HL-60/S4 treated with phorbol 12-myristate 13-acetate at 8.2 ng/mL for 4 days and 3 days (cell line): ENCODE data around the gene TMEM267.
"Not testable (repeated sequence)": the region's sequence is repeated elsewhere in the genome, so short reads cannot be mapped to it uniquely, and the experiment has no call there.

Source experiments
- in situ Hi-C: fragments of 300-500 bp; cut with MboI; formaldehyde crosslinking; loops from 2 replicates; pipeline ENCODE4 v1.15.0; 2022; ENCODE audit warnings: low sequenced_read_pairs

TMEM267 gene

DNA sequence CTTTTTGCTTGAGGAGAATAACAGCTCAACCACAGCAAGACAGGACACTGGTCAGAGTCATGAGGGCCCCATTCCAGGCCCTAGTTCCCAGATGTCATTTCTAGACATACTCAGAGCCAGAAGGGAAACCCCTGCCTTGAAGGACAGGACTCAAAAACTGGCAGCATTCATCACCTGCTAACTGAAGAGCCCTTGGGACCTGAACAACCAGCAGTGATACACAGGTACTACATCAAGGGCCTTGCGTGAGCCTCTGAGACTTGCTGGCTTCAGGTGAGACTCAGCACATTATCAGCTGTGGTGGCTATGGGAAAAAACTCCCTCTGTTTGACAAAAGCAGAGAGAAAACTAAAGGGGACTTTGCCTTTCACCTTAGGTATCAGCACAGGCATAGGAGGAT is 22.6 kb downstream of the TMEM267 start:
- in situ Hi-C loops: no loop called here

DNA sequence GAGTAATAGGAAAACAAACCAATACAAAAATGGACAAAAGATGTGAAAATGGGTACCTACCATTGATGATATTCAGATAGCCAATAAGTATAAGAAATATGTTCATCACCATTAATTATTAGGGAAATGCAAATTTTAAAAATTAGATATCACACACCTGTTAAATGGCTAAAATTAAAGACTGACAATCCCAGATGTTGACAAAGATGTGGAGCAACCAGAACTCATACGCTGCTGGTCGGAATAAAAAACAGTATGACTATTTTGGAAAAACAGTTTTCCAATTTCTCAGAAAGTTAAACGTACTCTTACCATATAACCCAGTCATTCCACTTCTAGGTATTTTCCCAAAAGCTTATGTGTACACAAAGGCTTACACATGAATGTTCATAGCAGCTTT is 27.1 kb downstream of the TMEM267 start:
- in situ Hi-C loops: no loop called here

DNA sequence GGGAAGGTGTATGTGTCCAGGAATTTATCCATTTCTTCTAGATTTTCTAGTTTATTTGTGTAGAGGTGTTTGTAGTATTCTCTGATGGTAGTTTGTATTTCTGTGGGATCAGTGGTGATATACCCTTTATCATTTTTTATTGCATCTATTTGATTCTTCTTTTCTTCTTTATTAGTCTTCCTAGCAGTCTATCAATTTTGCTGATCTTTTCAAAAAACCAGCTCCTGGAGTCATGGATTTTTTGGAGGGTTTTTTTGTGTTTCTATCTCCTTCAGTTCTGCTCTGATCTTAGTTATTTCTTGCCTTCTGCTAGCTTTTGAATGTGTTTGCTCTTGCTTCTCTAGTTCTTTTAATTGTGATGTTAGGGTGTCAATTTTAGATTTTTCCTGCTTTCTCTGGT is 42.1 kb downstream of the TMEM267 start:
- in situ Hi-C loops: not testable (repeated sequence)

DNA sequence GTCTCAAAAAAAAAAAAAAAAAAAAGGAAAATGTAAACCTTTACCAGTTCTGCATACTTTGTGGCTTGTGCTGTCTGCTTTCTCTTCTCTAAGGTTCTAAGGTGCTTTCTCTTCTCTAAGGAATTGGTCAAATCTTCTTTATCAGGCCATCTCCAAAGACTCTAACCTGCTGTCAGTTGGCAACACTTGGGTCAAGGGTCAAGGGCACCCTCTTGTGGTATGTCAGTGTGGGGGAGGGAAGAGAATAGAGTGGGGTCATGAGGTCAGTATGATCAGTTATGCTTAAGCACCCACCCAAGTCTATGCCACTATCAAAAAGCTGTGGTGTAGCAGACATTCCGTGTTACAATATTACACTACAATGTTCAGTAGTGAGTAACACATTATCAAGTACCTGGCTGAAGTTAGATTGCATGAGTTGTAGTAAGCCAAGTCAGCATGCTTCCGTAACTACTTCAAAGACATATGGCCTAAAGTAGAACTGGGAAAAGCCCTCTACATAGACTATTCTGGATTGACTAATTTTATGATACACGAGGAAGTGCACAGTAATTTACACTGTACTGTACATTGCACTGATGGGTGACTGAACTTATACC is 46.5 kb downstream of the TMEM267 start:
- in situ Hi-C loops: no loop called here

DNA sequence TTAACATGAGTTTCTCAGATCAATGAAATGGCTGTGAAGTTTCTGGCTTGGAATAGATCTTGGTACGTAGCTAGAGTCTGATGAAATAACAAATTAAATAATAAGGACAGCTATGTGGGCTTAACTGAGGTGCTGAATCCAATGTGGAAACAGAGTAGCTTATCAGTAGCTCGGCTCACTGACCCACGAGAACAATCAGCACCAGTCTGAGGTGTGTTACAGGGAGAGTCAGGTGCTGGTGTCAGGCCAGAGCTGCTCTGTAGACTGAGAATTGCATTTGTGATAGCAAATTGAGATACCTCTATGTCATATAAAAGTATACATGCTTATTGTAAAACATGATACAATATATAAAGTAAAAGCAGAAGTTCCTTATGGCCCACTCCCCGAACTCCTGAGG is 50.3 kb downstream of the TMEM267 start:
- in situ Hi-C loops: no loop called here

DNA sequence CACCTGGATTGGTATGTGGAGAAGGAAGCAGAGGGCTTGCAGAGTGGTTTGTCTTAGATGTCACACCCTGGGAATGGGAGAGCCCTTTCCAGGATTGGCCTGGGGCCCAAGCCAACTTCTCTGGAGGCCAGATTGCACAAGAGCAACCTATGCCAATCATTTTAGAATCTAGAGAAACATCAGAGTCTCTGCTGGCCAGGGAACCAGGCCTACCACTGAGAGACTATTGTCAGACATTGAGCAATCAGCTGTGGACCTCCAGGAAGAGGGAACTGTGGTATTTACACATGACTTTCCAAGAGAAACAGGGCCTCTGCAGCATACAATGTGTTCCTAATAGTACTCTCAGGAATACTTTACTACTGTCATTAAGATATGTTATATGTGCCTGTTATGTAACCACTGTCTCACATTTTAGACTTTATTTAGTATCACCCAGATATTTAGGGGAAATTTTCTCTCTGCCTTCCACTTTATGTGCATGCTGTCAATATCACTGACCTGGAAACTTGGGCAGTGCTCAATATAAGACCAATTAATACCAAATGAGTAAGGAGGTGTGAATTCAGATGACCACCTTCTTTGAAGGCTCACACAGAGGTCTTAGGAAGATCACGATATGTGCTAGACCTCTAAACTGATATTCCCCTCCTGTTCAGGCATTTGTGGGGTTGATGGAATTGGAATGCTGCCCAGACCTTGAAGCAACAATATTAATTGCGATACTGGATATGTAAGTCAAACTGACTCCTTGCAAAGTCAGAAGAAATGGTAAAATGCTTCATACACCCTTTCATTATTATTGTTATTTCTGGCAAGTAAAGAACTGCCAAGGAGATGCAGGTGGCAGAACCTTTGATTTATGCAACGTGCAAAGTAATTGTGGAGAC is 50.9 kb downstream of the TMEM267 start:
- in situ Hi-C loops: no loop called here

DNA sequence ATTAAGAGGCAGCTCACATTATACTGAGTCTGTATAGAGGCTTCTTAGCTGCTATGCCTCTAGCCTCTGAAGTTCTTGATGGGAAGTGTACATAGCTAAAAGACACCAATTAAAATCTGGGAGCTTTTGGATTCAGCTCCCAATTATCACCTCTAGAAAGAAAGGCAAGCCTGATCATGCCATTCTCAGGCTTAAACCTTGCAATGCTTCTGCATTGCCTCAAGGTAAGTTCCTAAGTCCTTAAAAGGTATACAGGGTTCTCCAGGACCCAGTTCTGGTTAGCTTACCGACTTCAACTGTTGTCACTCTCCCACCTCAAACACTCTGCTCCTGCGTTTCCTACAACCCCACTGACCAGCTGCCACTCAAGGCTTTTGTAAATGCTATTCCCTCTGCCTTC is 54.0 kb downstream of the TMEM267 start:
- in situ Hi-C loops: no loop called here

DNA sequence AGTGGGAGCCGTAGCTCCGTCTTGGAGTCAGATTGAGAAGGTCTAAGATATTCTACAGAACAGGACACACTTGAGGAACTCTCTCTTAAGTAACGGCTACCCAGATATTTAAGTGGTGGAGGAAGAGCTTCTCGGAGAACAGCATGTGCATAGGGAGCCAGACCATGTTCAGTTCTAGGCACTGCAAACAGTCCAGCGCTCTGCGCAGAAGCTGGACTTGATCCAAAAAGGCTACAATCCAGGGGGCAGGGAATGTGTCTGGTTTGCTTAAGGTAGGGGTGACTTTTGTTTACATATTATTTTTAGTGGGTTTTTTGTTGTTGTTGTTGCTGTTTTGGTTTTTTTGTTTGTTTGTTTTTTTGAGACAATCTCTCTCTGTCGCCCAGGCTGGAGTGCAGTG is 54.6 kb downstream of the TMEM267 start:
- in situ Hi-C loops: no loop called here

DNA sequence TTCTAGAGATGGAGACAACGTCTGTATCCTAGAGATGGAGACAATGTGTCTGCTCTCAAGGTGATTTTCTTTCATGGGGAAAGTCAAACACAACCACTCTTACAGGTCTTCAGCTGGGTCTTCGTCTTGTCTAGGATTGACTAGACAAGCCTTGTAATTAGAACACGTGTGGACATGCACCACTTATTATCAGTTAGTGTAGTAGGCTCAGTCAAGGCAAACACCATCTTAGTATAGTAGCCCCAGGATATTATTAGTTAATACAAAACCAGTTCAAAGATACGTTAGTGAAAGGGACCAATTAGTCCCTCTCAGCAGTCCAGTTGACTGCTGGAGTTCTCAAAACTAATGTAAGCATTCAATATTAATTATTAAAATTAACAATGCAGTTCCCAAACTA is 56.4 kb downstream of the TMEM267 start:
- in situ Hi-C loops: no loop called here

DNA sequence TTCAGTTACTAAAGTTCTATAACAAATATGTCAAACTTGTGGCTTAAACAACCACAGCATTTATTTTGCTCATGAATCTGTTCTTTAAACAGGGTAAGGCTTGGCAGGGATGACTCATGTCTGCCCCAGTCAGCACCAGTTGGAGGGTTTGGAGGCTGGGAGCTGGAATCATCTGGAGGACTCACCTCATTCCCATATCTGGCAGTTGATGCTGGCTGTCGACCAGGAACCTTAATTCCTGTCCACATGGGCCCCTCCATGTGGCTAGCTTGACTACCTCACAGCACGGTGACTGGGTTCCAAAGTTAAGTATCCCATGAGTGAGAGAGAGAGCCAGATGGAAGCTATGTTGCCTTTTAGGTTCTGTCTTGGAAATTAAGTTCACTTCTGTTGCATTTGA is 57.7 kb downstream of the TMEM267 start:
- in situ Hi-C loops: no loop called here

DNA sequence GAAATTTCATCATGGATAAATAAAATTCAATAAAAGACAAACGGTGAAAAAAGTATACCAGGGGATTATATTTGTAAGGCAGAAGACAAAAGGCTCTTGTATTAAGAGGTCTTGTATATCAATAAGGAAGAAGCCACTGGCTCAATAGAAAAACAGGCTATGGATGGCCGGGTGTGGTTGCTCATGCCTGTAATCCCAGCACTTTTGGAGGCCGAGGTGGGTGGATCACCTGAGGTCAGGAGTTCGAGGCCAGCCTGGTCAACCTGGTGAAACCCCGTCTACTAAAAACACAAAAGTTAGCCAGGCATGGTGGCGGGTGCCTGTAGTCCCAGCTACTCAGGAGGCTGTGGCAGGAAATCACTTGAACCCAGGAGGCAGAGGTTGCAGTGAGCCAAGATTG is 60.6 kb downstream of the TMEM267 start:
- in situ Hi-C loops: not testable (repeated sequence)

DNA sequence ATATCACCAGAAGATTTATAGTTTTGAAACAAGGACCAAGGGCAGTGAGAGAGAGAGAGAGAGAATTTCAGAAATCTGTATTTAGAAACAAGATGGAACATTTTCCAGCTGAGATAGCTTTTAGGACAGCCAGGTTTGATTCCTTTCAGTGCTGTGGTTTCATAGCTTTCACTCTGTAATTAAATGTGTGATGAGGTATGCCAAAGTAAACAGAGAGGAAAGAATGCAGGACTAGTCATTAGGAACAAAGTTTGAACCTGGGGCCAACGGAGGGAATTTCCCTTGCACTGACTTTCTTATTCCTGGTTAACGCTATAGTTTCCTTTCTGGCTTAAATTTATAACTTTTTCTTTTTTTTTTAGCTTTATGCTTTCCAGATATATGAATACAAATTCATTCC is 61.5 kb downstream of the TMEM267 start:
- in situ Hi-C loops: no loop called here

DNA sequence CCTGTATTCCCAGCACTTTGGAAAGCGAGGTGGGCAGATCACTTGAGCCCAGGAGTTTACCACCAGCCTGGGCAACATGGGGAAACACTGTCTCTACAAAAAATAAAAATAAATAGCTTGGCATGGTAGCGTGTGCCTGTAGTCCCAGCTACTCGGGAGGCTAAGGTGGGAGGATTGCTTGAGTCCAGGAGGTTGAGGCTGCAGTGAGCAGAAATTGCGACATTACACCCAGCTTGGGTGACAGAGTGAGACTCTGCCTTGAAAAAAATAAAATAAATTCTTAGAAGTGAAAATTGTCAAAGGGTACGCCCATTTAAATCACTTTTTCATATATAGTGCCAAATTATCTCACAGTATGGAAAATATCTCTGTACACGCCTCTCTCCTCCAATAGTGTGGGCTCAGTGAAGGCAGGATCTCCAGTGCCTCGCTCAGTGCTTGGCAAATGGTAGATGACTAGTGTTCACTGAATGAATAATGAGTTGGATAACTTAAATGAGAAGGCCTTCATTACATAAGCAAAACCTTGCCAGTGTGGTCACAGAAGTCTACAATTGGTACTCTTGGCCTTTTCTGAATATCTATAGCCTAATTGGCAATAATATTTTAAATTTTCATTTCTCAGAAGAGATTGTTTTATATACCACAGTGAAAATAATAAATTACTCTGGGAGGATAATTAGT is 62.1 kb downstream of the TMEM267 start:
- in situ Hi-C loops: no loop called here

DNA sequence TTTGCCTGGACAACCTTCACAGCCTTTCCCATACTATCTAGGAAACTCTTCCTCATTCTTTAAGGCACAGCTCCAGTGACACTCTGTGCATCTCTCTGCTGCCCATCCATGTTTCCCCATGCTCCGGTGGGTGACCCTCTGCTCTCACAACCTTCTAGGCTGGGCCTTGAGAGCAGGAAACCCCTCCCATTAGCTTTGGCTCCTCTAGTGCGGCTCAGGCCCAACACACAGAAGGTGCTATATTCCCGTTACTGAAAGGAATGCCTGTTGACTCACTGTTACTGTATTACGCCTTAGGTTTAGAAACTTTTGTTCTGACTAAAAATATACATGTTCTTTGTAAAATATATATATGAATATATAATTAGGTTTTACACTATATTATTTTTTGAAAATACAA is 63.4 kb downstream of the TMEM267 start:
- in situ Hi-C loops: no loop called here

DNA sequence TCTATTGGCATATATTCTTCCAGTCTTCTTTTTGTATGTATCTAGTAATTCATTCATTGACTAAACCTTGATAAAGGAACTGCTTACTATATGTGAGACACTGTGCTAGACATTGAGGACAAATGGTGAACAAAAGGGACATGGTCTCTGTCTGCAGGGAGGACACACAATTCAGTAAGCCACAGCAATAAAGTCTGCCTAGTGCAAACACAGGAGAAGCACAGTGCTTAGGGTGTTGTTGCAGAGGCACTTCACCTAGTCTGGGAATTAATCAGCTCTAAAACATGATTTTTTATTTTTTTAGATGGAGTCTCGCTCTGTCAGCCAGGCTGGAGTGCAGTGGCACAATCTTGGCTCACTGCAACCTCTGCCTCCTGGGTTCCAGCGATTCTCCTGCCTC is 65.1 kb downstream of the TMEM267 start:
- in situ Hi-C loops: no loop called here

DNA sequence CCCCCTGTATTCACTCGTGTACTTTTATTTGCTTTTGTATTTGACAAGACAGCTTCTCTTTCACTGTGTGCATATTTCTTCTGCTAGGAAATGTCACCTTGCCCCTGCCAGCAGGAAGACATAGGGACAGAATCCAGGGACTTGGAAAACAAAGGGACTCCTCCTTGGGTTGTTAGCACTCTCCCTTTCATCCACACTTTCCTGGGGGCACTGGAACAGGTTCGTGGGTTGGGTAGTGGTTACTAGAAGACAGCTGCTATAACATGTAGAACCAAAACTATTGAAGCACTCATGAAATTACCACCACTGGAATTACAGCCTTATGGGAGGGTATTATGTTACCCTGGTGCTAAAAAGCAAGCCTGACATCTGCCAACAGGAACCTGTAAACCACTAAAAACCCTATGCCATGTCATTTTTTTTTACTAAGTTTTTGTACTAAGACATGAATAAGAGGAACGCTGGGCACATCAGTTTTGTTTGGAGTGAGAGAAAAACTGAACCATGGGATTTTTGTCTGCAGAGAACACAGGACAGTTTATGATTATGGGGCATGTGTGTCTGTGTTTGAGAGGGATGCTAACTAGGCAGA is 66.8 kb downstream of the TMEM267 start:
- in situ Hi-C loops: no loop called here

DNA sequence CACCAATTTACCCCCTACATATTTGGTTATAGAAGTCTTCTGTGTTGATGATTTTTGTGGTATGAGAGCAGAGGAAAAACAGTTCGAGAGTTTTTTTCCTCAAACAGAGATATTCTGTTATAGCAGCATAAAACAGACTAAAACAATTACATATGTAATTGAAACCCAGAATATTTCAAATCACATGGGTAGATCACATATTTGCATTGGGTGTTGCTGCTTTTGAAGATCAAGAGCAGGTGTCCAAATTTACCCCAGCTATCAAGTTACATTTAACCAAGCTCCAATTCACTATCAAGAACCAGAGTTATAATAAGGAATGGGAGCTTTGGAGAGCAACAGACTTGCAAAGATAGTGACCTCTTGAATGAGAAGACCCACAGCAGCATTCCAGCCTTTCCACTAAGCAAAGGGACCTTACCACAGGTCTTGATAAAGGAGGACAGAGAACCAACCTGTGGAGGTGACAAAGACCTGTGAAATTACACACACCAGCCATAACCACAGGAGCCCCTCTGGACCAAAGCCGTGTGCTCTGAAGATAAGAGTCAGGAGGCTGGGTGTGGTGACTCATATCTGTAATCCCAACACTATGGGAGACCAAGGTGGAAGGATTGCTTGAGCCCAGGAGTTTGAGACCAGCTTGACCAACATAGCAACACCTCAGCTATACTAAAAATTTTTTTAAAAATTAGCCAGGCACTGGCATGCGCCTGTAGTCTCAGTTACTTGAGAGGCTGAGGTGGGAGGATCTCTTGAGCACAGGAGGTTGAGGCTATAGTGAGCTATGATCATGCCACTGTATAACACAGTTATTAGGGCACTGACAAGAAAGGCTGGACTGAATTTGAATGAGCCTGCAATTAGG is 67.5 kb downstream of the TMEM267 start:
- in situ Hi-C loops: no loop called here

DNA sequence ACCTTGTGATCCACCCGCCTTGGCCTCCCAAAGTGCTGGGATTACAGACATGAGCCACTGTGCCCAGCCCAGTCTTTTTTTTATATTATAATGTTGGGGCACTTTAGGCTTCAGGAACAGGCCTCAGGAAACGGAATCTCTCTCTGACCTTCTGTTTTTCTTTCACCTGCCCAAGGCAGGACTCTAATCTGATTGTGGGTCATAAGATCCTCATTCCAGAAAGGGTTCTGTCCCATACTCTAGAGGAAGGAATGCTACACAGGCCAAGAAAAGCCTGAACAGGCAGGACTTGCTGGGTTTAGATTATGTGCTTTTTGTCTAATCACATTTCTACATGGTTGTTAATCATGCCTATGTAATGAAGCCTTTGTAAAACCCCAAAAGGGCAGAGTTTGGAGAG is 69.7 kb downstream of the TMEM267 start:
- in situ Hi-C loops: no loop called here

DNA sequence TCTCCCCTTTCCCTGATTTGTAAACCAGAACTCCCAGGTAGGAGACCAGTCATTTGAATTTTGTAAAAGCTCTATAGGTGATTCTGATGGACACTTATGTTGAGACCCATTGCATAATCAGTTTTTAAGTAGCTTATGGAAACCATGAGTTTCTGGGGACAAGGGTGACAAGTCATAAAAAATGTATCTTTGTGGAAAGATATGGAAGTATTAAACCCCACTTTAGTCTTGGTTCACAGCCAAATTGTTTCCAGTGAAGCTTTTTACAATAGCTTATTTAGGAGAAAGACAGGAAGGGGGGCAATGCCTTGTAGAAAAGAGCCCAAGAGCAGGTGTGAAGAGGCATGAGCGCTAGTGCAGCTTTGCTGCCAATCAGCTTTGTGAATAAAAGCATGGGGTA is 71.0 kb downstream of the TMEM267 start:
- in situ Hi-C loops: no loop called here

DNA sequence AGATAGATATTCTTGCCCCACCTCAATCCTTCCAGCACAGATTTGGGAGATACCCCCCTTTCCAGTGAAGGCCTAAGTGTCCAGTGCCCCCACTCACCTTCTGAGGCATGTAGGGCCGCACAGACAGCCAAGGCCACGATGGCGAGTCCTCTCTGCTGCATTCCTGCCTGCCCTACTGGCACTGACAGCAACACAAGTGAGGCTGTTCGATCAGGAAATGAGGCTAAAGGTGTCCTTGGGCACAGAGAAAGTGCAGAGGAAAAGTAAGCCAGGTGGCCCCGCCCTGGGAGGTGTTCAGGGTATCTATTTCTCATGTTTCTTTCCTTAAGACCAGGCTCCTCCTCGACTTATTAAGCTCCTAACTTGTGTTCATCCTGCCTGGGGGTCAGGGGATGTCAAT is 71.5 kb downstream of the TMEM267 start, which contains the start of gene CCL28:
Gene CCL28 (minus strand): TSS at position 236 of the 400 bp plus-strand sequence. CDS start 75 bp downstream, at position 161.
- in situ Hi-C loops: no loop called here

DNA sequence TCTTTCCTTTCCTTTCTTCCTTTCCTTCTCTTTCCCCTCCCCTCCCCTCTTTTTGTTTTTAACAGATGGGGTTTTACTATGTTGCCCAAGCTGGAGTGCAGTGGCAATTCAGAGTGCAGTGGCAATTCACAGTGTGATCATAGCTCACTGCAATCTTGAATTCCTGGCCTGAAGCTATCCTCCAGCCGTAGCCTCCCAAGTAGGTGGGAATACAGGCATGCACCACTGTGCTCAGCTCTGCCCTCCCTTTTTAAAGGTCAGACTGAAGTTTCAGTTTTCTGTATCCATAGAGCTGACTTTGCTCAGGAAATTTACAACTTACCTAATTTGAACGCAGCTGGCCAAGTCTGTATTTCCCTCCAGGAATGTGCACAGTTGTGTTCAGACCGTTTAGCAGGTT is 72.2 kb downstream of the TMEM267 start:
- in situ Hi-C loops: no loop called here
